Brain microvascular endothelial cell (primary cell): ENCODE measurements around the gene C1orf226.

ENCODE experiments used
- DNase-seq: peaks from one replicate; pipeline ENCODE4 v3.0.0-alpha.2; 2020
- H3K27ac ChIP-seq: fragments of 250-450 bp; sonication (Bioruptor Pico); 2 replicates; pipeline ENCODE4 v1.5.1; 2020; ENCODE audit warnings: mild to moderate bottlenecking, moderate library complexity
- H3K27me3 ChIP-seq: fragments of 250-450 bp; sonication (Bioruptor Pico); replicated peaks from 2 replicates; pipeline ENCODE4 v1.5.1; 2020; ENCODE audit warnings: mild to moderate bottlenecking
- H3K36me3 ChIP-seq: fragments of 250-450 bp; sonication (Bioruptor Pico); replicated peaks from 2 replicates; pipeline ENCODE4 v1.5.1; 2020; ENCODE audit warnings: mild to moderate bottlenecking
- H3K4me3 ChIP-seq: 2 replicates; pipeline ENCODE4 v1.5.1; 2011; ENCODE audit warnings: low read depth, mild to moderate bottlenecking, control low read depth, low read length, moderate library complexity
- CTCF ChIP-seq: IDR thresholded peaks from 2 replicates; pipeline ENCODE4 v1.5.1; 2011; ENCODE audit warnings: low read depth, mild to moderate bottlenecking, moderate library complexity, low read length, control low read depth, inconsistent platforms; ENCODE audit errors: missing control alignments
- in situ Hi-C: cut with HindIII; loops from 2 replicates; pipeline ENCODE4 v1.10.0; 2017; ENCODE audit warnings: low sequenced_read_pairs, low pct_ligation_motif_present

Gene C1orf226

GRCh38 chr1:162367073-162367472 is 14.5 kb upstream of the C1orf226 start:
- Histone ChIP-seq H3K27ac (no peak overlapping the region), H3K36me3 (no peaks in the 10 kb centered on the region), H3K4me3 (peak overlapping the region; percentile 33), H3K27me3 (no peaks in the 10 kb centered on the region)
- no peak for DNase-seq
- no peak for TF ChIP-seq CTCF
- in situ Hi-C loops, result no loop called here

DNA sequence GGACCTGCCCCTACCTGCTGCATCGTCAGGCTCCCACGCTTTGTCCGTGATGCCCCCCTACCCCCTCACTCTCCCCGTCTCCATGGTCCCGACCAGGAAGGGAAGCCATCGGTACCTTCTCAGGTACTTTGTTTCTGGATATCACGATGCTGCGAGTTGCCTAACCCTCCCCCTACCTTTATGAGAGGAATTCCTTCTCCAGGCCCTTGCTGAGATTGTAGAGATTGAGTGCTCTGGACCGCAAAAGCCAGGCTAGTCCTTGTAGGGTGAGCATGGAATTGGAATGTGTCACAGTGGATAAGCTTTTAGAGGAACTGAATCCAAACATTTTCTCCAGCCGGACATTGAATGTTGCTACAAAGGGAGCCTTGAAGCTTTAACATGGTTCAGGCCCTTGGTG is 13.8 kb upstream of the C1orf226 start:
- Histone ChIP-seq H3K4me3 (no peak overlapping the region), H3K27ac (no peak overlapping the region), H3K36me3 (no peaks in the 10 kb centered on the region), H3K27me3 (no peaks in the 10 kb centered on the region)
- DNase-seq, result no peak
- in situ Hi-C loops, result no loop called here
- TF ChIP-seq CTCF, result no peak

DNA sequence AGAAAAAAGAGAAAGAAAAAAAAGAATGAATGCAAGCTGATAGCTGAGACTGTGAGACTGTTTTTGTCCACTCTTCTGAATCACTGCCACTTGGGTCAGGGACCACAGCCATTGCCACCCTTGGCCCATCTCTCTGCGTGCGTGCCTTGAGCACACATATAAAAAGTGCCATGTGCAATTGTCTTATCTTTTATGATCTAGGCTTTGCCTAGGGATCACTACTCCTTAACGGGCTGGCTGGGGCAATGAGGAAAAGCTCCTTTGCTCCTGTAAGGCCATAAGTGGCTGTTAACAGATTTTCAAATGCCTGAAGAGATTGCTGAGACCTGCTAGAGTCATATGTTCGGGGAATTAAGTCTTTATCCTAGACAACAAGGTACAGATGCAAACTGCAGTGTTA is 13.1 kb upstream of the C1orf226 start:
- Histone ChIP-seq H3K27me3 (no peaks in the 10 kb centered on the region), H3K4me3 (no peak overlapping the region)
- in situ Hi-C loops, result no loop called here

GRCh38 chr1:162369571-162369970 is 12.0 kb upstream of the C1orf226 start:
- H3K27me3 ChIP-seq, result no peaks in the 10 kb centered on the region
- no peak overlapping the region for H3K27ac ChIP-seq
- H3K4me3 ChIP-seq, result no peak overlapping the region
- in situ Hi-C loops, result no loop called here
- no peak for TF ChIP-seq CTCF
- H3K36me3 ChIP-seq, result no peaks in the 10 kb centered on the region
- DNase-seq, result no peak

More for the DNA sequence above, 13.1 kb upstream of the C1orf226 start:
- H3K27ac ChIP-seq, result no peak overlapping the region
- no peak for DNase-seq
- no peak for TF ChIP-seq CTCF
- no peaks in the 10 kb centered on the region for H3K36me3 ChIP-seq

- no peak for TF ChIP-seq CTCF
- in situ Hi-C loops, result no loop called here
- H3K4me3 ChIP-seq, result no peak overlapping the region
- no peaks in the 10 kb centered on the region for H3K27me3 ChIP-seq
- DNase-seq, result no peak
- no peaks in the 10 kb centered on the region for H3K36me3 ChIP-seq
- no peak overlapping the region for H3K27ac ChIP-seq
These were observed 11.4 kb upstream of the C1orf226 start for GRCh38 chr1:162370161-162370560.

- no peak overlapping the region for H3K4me3 ChIP-seq
- H3K36me3 ChIP-seq, result no peaks in the 10 kb centered on the region
- no peak for TF ChIP-seq CTCF
- no peak overlapping the region for H3K27ac ChIP-seq
- no peak for DNase-seq
- in situ Hi-C loops, result no loop called here
- no peaks in the 10 kb centered on the region for H3K27me3 ChIP-seq
These were observed 10.8 kb upstream of the C1orf226 start for GRCh38 chr1:162370721-162371120.
